ENCODE results near the gene RNF175. TPM values are rescaled to one million over a fixed set of nuclear protein-coding genes. Genes with fewer than 3 reads are reported as not detected.

The RNF175 gene
- total and polyA plus RNA-seq, 4 donors: 0.15 to 1.8 (median 0.16) TPM

- H3K4me3 ChIP-seq: no peak overlapping the region
- TF ChIP-seq CTCF (IDR thresholded peaks at IDR 0.05; ENCODE audit: control extremely low read depth, extremely low read depth): no peak
- DNase-seq (no peak), ATAC-seq (ENCODE audit: insufficient read depth, low FRiP score) (no peak)
- no peak overlapping the region for H3K9ac ChIP-seq (ENCODE audit: insufficient read depth in 1 of 2, low read length in 2 of 2)
- WGBS, 2 donors: 64 to 73% methylated on average over 6 of the region's 6 CpGs
- peaks cover 0 to 6% (median 0%) of the 10 kb centered on the region in 5 donors for H3K4me1 ChIP-seq (ENCODE audit: control insufficient read depth in 5 of 5, insufficient read depth in 5 of 5, low read length in 5 of 5)
- peaks cover 0 to 12% (median 2%) of the 10 kb centered on the region in 3 donors for H3K27me3 ChIP-seq (ENCODE audit: control insufficient read depth in 3 of 3, insufficient read depth in 3 of 3, low read length in 2 of 3)
- peaks cover 0 to 3% (median 3%) of the 10 kb centered on the region in 4 donors for H3K9me3 ChIP-seq (ENCODE audit: control insufficient read depth in 4 of 4, insufficient read depth in 3 of 4, low read length in 3 of 4)
- H3K27ac ChIP-seq (ENCODE audit: low read depth in 1 of 2, low read length in 1 of 2): no peak overlapping the region
- no peaks in the 10 kb centered on the region for H3K36me3 ChIP-seq (ENCODE audit: control insufficient read depth in 4 of 4, insufficient read depth in 4 of 4, low read length in 4 of 4)
Observed at GRCh38 chr4:153679486-153679885, 80.3 kb downstream of the RNF175 start.

- DNase-seq (no peak), ATAC-seq (ENCODE audit: insufficient read depth, low FRiP score) (peak; percentile 53)
- H3K4me1 ChIP-seq (ENCODE audit: control insufficient read depth in 5 of 5, insufficient read depth in 5 of 5, low read length in 5 of 5): no peaks in the 10 kb centered on the region
- H3K27me3 ChIP-seq (ENCODE audit: control insufficient read depth in 3 of 3, insufficient read depth in 3 of 3, low read length in 2 of 3): no peaks in the 10 kb centered on the region
- no peak overlapping the region for H3K27ac ChIP-seq (ENCODE audit: low read depth in 1 of 2, low read length in 1 of 2)
- no peak overlapping the region for H3K4me3 ChIP-seq
- H3K9me3 ChIP-seq (ENCODE audit: control insufficient read depth in 4 of 4, insufficient read depth in 3 of 4, low read length in 3 of 4): peaks cover 0 to 3% (median 3%) of the 10 kb centered on the region in 4 donors
- H3K9ac ChIP-seq (ENCODE audit: insufficient read depth in 1 of 2, low read length in 2 of 2): no peak overlapping the region
- no peak for TF ChIP-seq CTCF (IDR thresholded peaks at IDR 0.05; ENCODE audit: control extremely low read depth, extremely low read depth)
- 42 to 67% methylated on average over 1 of the region's 1 CpG for WGBS, 2 donors
- no peaks in the 10 kb centered on the region for H3K36me3 ChIP-seq (ENCODE audit: control insufficient read depth in 4 of 4, insufficient read depth in 4 of 4, low read length in 4 of 4)
Observed at GRCh38 chr4:153676984-153677383, 82.8 kb downstream of the RNF175 start.

GRCh38 chr4:153676486-153676885, 83.3 kb downstream of the RNF175 start:
- Histone ChIP-seq H3K4me1 (ENCODE audit: control insufficient read depth in 5 of 5, insufficient read depth in 5 of 5, low read length in 5 of 5) (no peaks in the 10 kb centered on the region), H3K36me3 (ENCODE audit: control insufficient read depth in 4 of 4, insufficient read depth in 4 of 4, low read length in 4 of 4) (no peaks in the 10 kb centered on the region), H3K27me3 (ENCODE audit: control insufficient read depth in 3 of 3, insufficient read depth in 3 of 3, low read length in 2 of 3) (no peaks in the 10 kb centered on the region), H3K9me3 (ENCODE audit: control insufficient read depth in 4 of 4, insufficient read depth in 3 of 4, low read length in 3 of 4) (peaks cover 0 to 3% (median 3%) of the 10 kb centered on the region in 4 donors), H3K27ac (ENCODE audit: low read depth in 1 of 2, low read length in 1 of 2) (no peak overlapping the region), H3K4me3 (no peak overlapping the region), H3K9ac (ENCODE audit: insufficient read depth in 1 of 2, low read length in 2 of 2) (no peak overlapping the region)
- DNase-seq (no peak), ATAC-seq (ENCODE audit: insufficient read depth, low FRiP score) (no peak)
- TF ChIP-seq CTCF (IDR thresholded peaks at IDR 0.05; ENCODE audit: control extremely low read depth, extremely low read depth): no peak
- WGBS, 2 donors: 91 to 93% methylated on average over 5 of the region's 5 CpGs

- WGBS, 2 donors: 47 to 66% methylated on average over 3 of the region's 3 CpGs
- Histone ChIP-seq H3K4me1 (ENCODE audit: control insufficient read depth in 5 of 5, insufficient read depth in 5 of 5, low read length in 5 of 5) (no peaks in the 10 kb centered on the region), H3K27me3 (ENCODE audit: control insufficient read depth in 3 of 3, insufficient read depth in 3 of 3, low read length in 2 of 3) (no peaks in the 10 kb centered on the region), H3K27ac (ENCODE audit: low read depth in 1 of 2, low read length in 1 of 2) (no peak overlapping the region), H3K9ac (ENCODE audit: insufficient read depth in 1 of 2, low read length in 2 of 2) (no peak overlapping the region), H3K36me3 (ENCODE audit: control insufficient read depth in 4 of 4, insufficient read depth in 4 of 4, low read length in 4 of 4) (no peaks in the 10 kb centered on the region), H3K4me3 (no peak overlapping the region), H3K9me3 (ENCODE audit: control insufficient read depth in 4 of 4, insufficient read depth in 3 of 4, low read length in 3 of 4) (no peaks in the 10 kb centered on the region)
- TF ChIP-seq CTCF (IDR thresholded peaks at IDR 0.05; ENCODE audit: control extremely low read depth, extremely low read depth): no peak
- DNase-seq (no peak), ATAC-seq (ENCODE audit: insufficient read depth, low FRiP score) (no peak)
Observed at GRCh38 chr4:153669838-153670237, 90.0 kb downstream of the RNF175 start.
